Cardiac fibroblast (primary cell): ENCODE measurements around the gene NCKAP1.
A peak's percentile ranks its signal among the peaks of the same experiment; 100 is the strongest.

Experiments used
- DNase-seq, 2 donors: peaks; one replicate each; pipeline versions ENCODE4 v3.0.0 to v3.0.0-alpha.2; 2010; ENCODE audit warnings: low read depth in 2 of 2
- H3K4me3 ChIP-seq, 2 donors: replicated peaks in 1 of 2; 1 replicate in 1 of 2; 2 replicates in 1 of 2; pipeline ENCODE4 v1.5.1; 2011; ENCODE audit warnings: low read depth in 2 of 2, low read length in 2 of 2, mild to moderate bottlenecking in 2 of 2, moderate library complexity in 1 of 2
- TF ChIP-seq, protein P1 (sequence below): IDR thresholded peaks from one replicate; pipeline ENCODE4 v1.5.1; 2011; ENCODE audit warnings: low read depth, mild to moderate bottlenecking, low read length, inconsistent platforms

Gene NCKAP1

DNA sequence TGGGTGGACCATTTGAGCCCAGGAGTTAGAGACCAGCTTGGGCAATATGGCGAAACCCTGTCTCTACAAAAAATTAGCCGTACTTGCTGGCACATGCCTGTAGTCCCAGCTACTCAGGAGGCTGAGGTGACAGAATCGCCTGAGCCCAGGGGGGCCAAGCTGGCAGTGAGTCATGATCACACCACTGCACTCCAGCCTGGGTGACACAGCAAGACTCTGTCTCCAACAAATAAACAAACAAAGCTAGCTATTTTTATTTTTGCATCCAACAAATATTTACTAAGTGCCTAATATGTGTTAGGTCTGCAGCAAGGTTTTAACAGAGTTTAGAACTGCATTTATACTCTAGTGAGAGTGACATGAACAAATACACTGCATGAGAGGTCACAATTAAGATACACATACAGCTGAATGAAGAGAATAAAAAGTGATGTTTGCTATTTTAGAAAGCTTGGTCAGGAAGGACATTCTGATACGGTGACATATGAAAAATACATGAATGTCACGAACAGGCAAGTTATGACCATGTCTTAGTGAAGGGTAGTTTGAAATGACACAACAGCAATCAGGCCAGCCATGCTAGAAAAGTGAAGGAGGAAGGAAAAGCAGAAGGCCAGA lies 88.6 kb downstream of the NCKAP1 start:
- DNase-seq = peak in 1 of 2 donors; percentile 67

DNA sequence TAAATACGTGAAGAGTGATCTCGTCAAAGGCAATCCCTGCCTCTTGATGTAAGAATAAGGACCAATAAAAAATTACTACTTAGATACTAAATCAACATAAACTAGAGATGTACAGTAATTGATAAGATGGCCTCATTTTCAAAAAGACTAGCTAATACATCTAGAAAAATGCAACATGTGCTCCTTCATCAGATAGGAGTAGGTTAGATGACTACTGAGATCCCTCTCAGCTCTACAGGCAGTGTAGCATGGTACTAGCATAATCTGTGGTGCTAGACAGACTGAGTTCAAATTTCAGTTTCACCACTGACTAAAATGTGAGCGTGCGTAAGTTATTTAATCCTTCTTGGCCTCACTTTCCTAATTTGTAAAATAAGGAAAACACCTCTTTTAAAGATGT lies 89.2 kb downstream of the NCKAP1 start:
- H3K4me3 ChIP-seq = no peak overlapping the region
- DNase-seq = no peak
- TF ChIP-seq, protein P1, sequence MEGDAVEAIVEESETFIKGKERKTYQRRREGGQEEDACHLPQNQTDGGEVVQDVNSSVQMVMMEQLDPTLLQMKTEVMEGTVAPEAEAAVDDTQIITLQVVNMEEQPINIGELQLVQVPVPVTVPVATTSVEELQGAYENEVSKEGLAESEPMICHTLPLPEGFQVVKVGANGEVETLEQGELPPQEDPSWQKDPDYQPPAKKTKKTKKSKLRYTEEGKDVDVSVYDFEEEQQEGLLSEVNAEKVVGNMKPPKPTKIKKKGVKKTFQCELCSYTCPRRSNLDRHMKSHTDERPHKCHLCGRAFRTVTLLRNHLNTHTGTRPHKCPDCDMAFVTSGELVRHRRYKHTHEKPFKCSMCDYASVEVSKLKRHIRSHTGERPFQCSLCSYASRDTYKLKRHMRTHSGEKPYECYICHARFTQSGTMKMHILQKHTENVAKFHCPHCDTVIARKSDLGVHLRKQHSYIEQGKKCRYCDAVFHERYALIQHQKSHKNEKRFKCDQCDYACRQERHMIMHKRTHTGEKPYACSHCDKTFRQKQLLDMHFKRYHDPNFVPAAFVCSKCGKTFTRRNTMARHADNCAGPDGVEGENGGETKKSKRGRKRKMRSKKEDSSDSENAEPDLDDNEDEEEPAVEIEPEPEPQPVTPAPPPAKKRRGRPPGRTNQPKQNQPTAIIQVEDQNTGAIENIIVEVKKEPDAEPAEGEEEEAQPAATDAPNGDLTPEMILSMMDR = no peak

More for the DNA sequence above, 88.6 kb downstream of the NCKAP1 start:
- no peak overlapping the region for H3K4me3 ChIP-seq
- TF ChIP-seq, protein P1 = no peak

DNA sequence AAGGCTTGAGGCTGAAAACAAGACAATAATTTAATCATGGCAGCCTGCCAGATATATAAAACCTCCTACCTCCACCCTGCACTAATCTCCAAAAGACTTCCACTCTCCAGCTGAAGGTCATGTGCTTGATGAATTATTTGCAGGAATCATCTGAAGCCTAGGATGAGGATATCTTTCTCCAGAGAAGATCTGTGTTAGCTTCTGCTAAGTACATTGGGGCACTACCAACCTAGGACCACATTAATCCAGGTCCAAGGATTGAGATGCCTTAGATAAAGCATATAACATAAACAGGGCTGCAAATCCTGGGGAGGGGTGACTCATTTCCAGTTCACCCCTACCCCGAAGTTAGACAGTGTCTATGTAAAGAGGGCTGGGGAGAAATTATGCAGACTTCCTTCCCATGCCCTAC lies 91.3 kb downstream of the NCKAP1 start:
- H3K4me3 ChIP-seq = no peak overlapping the region
- DNase-seq = peak; percentile 15 to 52
- TF ChIP-seq, protein P1 = no peak

DNA sequence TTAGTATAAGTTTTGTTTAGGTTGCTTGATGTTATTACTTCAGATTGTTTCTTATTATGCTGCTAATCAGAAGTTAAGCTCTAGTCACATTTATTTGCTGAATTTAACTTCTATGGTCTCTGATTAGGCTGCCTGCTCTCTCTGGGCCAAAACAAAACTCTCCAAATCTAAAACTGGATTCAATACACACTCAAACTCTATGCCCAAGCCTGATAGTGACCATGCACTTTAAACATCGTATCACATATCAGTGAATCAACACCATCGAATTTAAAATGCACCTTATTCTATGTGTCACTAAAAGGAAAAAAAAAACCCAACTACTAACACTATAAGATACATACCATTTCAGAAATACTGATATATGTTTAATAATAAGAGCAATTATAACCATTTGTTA lies 94.9 kb downstream of the NCKAP1 start:
- H3K4me3 ChIP-seq = no peak overlapping the region
- no peak for DNase-seq

DNA sequence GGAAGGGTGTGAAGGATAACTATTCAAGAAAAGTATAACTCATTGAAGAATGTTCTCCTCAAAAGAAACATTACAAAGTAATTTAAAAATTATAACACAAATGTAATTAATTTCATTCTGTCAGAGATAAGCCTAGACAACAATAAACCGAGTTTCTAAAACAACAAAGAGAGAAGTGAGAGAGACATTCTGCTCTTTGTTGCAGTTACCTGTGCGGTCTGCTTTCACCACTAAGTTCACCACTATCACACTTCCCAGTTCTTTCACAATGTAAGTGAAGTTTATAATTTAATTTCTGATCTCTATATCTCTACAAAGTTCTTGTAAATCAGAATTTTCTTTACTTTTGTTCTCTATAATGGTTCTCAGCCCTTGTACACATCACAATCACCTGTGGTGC lies 95.5 kb downstream of the NCKAP1 start:
- TF ChIP-seq, protein P1 = no peak
- H3K4me3 ChIP-seq = no peak overlapping the region
- no peak for DNase-seq

More for the DNA sequence above, 94.9 kb downstream of the NCKAP1 start:
- TF ChIP-seq, protein P1 = no peak

DNA sequence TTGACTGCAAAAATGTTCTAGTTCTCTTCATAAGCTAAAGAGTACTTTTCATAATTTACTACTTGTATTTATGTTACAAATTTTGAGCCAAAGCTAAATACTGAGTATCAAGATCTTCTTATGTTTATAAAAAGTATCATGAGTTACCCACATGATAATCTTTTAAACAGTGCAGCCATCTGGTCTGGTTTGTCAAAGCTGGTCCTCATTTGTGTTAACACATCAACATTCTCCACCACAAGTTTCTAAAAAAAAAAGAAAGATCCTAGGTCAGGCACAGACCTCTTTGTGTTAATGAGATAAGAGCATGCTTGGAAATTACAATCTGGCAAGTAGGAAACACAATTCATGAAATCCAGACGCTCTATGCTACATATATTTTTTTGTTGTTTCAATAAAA lies 96.3 kb downstream of the NCKAP1 start:
- no peak for DNase-seq
- TF ChIP-seq, protein P1 = no peak
- H3K4me3 ChIP-seq = no peak overlapping the region

DNA sequence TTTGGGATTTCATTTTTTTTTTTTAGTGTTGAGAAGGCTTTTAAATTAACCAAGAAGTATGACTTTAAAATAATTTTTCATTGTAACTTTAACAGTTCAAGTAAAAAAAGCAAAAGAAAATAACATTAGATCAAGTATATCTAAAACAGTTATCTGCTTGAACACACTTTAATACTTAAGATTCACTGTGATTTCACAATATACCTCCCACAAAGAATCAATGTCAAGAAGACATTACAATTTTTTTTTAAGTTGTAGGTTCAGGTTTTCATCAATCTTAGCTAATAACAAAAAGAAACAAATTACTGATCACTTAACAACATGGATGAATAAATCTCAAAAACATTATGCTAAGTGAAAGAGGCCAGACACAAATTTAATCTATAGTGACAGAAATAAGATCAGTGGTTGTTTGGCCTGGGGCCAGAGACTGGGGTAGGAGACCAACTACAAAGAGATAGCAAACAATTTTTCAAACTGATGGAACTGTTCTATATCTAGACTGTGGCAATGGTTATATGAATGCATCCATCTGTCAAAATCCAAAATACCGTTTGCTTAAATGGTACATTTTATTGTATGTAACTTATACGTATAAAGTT lies 97.0 kb downstream of the NCKAP1 start:
- DNase-seq = no peak
- no peak overlapping the region for H3K4me3 ChIP-seq
- TF ChIP-seq, protein P1 = no peak
